ENCODE data around the gene HEPN1.

Gene HEPN1

DNA sequence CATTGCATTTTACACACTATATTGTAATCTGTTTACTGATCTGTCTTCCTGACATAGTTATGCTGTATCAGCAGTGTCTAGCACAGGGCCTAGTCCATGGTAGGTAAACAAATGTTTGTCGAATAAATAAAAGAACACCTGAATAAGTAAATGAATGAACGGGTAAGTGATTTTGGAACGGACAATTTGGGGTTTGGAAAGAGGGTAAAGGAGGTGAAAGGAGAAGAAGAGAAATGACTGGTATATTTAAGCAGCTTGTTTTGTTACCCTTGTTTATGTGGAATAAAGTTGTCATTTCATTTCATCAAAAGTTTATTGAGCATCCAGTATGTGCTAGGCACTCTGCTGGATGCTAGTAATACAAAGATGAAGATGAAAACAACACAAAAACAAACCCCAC lies at the start of gene HEPN1:
HEPN1 (plus strand) TSS at position 301 of the 400 bp plus-strand sequence.
- DNase-seq: no peak

DNA sequence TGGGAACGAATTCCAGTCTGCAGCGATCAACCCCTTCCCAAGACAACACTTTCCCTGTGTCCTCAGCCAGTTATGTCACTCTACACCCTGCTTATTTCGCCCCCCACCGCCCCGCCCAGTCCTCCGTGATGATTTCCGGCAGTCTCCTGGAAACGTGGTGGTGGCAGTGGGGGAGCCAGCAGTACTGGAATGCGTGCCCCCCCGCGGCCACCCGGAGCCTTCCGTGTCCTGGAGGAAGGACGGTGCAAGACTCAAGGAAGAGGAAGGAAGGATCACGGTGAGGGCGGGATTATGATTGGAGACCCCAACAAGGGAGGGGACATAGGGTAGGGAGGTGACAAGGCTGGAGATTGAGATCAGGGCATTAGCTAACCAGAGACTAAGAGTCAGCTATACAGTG lies 49.7 kb upstream of the HEPN1 start:
- no peak for DNase-seq

GRCh38 chr11:124869856-124870387 lies 49.1 kb upstream of the HEPN1 start:
- no peak for DNase-seq

DNA sequence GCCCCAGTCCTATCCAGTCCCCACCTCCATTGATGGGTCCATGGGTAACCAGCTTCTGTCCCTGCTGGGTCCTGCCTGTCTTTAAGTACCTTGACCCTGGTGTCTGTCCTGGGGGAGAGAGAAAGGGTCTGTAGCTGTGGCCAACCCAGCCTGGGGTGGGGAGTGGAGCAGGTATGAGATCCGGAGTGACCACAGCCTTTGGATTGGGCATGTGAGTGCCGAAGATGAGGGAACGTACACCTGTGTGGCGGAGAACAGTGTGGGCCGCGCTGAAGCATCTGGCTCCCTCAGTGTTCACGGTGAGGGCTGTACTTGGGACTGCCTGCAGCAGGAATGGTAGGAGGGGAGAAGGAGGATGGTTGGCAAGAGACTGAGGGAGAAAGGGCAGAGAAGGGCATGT lies 48.6 kb upstream of the HEPN1 start:
- DNase-seq: no peak

- DNase-seq: no peak
Observed at GRCh38 chr11:124872280-124872679, 46.8 kb upstream of the HEPN1 start.

DNA sequence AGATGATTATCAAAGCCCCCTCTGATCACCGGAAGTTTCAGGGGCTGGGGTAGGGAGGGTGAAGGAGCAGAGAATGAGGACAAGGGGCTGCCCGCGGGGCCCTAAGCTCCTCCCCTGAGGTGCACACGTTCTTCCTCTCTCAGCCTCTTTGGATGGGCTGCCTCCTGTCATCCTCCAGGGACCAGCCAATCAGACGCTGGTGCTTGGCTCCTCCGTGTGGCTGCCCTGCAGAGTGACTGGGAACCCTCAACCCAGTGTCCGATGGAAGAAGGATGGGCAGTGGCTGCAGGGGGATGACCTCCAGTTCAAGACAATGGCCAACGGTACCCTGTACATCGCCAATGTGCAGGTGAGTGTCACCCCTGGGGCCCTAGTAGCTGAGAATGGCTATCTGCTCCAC lies 46.3 kb upstream of the HEPN1 start:
- DNase-seq: no peak

DNA sequence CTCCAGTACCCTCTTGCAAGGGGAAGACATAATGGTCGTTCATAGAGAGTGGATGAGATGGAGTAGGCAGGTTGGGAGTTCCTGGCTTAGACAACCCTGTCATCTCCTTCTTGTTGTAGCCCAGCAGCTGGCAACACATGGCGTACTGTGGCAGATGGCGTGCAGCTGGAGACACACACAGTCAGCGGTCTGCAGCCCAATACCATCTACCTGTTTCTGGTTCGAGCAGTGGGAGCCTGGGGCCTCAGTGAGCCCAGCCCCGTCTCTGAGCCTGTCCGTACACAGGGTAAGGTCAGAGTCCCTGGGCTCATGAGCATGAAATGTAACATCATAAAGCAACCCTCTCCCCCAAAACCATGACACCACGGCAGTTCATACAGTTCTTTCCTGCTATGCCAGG lies 45.1 kb upstream of the HEPN1 start:
- no peak for DNase-seq

DNA sequence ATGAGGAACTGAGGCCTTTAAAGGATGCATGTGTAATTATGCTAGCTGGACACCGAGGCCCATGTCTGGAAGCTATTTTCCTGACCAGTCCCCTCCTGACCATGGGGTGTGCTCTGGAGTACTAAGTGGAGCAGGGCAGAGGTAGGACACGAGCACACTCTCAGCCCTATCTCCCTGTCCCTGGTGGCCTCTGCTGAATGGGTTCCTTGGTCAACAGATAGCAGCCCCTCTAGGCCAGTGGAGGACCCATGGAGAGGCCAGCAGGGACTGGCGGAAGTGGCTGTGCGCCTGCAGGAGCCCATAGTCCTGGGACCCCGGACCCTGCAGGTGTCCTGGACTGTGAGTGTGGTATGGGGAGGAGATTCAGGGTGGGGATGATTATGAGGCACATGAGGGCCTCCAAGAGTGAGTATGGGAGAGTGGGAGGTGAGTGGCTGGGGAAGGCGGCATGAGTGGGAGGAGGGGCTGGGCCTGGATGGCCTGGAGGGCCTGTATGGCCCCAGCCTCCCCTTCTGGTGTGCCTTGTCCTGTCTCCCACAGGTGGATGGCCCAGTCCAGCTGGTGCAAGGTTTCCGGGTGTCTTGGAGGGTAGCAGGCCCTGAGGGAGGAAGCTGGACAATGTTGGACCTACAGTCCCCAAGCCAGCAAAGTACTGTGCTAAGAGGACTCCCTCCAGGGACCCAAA lies 44.3 kb upstream of the HEPN1 start:
- no peak for DNase-seq

GRCh38 chr11:124875401-124875800 lies 43.6 kb upstream of the HEPN1 start:
- DNase-seq: no peak

GRCh38 chr11:124875943-124876817 lies 42.9 kb upstream of the HEPN1 start:
- DNase-seq: peak; percentile 64 to 70

- no peak for DNase-seq
Observed at GRCh38 chr11:124876818-124877630, 42.0 kb upstream of the HEPN1 start.

DNA sequence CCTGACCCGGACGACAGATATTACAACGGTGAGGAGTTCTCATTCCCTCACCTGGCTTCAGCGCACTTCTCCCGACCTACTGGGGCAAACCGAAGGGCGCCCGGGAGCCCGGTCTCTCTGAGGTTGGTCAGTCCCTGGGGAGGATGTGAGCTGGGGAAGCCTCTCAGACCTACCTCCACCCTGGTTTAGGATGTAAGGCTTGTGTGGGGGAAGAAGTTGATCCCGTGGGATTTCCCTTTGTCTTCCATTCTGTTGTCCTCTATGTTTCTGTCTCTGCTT lies 41.5 kb upstream of the HEPN1 start:
- DNase-seq: no peak

- DNase-seq: no peak
Observed at GRCh38 chr11:124877910-124878758, 40.9 kb upstream of the HEPN1 start.

DNA sequence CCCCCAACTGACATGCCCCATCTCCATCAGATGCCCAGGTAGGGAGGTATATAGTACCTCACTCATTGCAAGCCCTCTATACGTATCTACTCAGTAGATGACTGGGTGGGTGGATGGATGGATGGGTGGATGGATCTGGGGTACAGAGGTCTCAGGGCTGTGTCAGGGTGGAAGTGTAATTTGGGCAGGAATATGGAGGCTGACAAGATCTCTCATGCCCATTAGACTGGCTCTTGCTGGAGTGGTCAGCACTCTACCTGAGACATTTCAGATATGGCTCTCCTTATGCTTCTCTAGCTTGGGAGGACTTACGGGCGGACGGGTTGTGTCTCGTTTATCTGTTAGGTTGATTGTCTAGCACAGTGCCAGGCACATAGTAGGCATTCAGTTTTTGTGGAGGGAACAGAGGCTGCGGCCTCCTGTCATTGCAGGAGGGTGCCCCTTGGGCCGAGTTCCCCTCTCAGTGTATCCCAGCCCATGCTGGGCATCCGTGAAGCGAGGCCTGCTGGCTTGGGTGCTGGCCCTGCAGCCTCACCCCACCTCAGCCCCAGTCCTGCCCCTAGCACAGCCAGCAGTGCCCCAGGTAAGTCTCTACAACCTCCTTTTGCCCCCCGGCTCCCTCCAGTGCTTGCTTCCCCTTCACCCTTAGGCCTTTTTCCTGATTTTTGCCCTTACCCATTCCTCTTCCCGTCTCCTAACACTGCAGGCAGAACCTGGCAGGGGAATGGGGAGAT lies 40.1 kb upstream of the HEPN1 start:
- no peak for DNase-seq

- DNase-seq: no peak
Observed at GRCh38 chr11:124879493-124880289, 39.4 kb upstream of the HEPN1 start.

GRCh38 chr11:124880290-124880611 lies 38.8 kb upstream of the HEPN1 start:
- no peak for DNase-seq

DNA sequence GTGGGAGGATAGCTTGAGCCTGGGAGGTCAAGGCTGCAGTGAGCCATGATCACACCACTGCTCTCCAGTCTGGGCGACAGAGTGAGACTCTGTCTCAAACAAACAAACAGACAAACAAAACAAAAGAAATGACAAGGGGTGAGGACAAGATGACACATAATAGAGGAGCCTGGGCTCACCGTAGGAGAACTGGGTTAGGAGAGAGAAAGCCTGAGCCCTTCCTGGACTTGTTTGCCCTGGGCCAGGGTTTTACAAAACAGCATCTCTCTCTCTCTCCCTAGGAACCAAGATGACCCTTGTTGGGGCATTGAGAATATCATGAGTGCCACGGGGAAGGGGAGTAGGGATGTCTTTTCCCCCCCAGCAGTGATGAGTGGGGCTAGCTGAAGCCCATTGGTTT lies 38.1 kb upstream of the HEPN1 start:
- no peak for DNase-seq

- no peak for DNase-seq
Observed at GRCh38 chr11:124882339-124883071, 36.5 kb upstream of the HEPN1 start.

DNA sequence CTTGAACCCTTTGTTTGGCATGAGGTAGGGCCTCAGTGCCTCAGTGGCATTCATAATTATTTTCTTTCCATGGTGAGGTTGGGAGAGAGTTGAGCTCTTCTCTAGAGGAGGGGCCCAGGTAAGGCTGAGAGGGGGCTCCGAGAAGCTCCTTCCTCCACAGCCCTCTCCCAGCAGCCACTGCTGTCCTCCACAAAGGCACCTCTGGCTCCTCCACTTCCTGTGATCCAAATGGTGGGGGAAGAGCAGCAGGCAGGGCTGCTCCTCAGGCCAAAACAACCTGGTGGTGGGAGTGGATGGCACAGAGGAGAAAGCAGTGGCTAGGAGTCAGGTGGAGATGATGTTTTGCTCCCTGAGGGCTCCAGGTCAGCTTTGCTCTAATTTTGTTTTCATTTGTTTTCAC lies 34.7 kb upstream of the HEPN1 start:
- DNase-seq: no peak

- no peak for DNase-seq
Observed at GRCh38 chr11:124884869-124885479, 34.1 kb upstream of the HEPN1 start.
